Ishikawa (cell line): ENCODE measurements around the gene SERPINB6.

Experiments
- CEBPB ChIP-seq: IDR thresholded peaks from 2 replicates; pipeline ENCODE4 v1.6.1; 2012
- CREB1 ChIP-seq: IDR thresholded peaks from 2 replicates; pipeline ENCODE4 v1.6.1; 2012; ENCODE audit warnings: low read depth
- EGR1 ChIP-seq: IDR thresholded peaks from 2 replicates; pipeline ENCODE4 v1.6.1; 2012
- EP300 ChIP-seq: IDR thresholded peaks from 2 replicates; pipeline ENCODE4 v1.6.1; 2012; ENCODE audit warnings: borderline replicate concordance
- FOXM1 ChIP-seq: IDR thresholded peaks from 2 replicates; pipeline ENCODE4 v1.6.1; 2012; ENCODE audit warnings: low read depth, borderline replicate concordance
- MAX ChIP-seq: IDR thresholded peaks from 2 replicates; pipeline ENCODE4 v1.6.1; 2012
- NFIC ChIP-seq: IDR thresholded peaks from 2 replicates; pipeline ENCODE4 v1.6.1; 2012
- RAD21 ChIP-seq: IDR thresholded peaks from 2 replicates; pipeline ENCODE4 v1.6.1; 2012; ENCODE audit warnings: low read depth
- REST ChIP-seq: IDR thresholded peaks from 2 replicates; pipeline ENCODE4 v1.6.1; 2012; ENCODE audit warnings: low read depth, mild to moderate bottlenecking
- TAF1 ChIP-seq: IDR thresholded peaks from 2 replicates; pipeline ENCODE4 v1.6.1; 2012; ENCODE audit warnings: low read depth, mild to moderate bottlenecking
- TCF12 ChIP-seq: IDR thresholded peaks from 2 replicates; pipeline ENCODE4 v1.6.1; 2012; ENCODE audit warnings: low read depth
- TEAD4 ChIP-seq: IDR thresholded peaks from 2 replicates; pipeline ENCODE4 v1.6.1; 2012
- USF1 ChIP-seq: IDR thresholded peaks from 2 replicates; pipeline ENCODE4 v1.6.1; 2012
- YY1 ChIP-seq: IDR thresholded peaks from 2 replicates; pipeline ENCODE4 v1.6.1; 2012; ENCODE audit warnings: low read depth
- ZBTB7A ChIP-seq: IDR thresholded peaks from 2 replicates; pipeline ENCODE4 v1.6.1; 2012; ENCODE audit warnings: low read depth

The SERPINB6 gene

GRCh38 chr6:2971420-2972218, at the start of gene SERPINB6:
SERPINB6 (minus strand) TSS chr6:2971567; CDS start chr6:2959332, 12,235 bp downstream.
- TF ChIP-seq YY1 (no peak; the same call in 1 of the 2 replicates), ZBTB7A (no peak), REST (no peak), NFIC (peak; percentile 65; the same call in 1 of the 2 replicates), TEAD4 (no peak), EP300 (no peak), TAF1 (peak; percentile 47), MAX (peak; percentile 8), FOXM1 (no peak), TCF12 (no peak), USF1 (no peak), CEBPB (no peak), EGR1 (no peak), RAD21 (no peak)

- TF ChIP-seq CEBPB: no peak
- TF ChIP-seq EGR1: no peak
- TF ChIP-seq CREB1: no peak
- no peak for TF ChIP-seq MAX
- TF ChIP-seq ZBTB7A: no peak
These were observed 48.5 kb upstream of the SERPINB6 start for GRCh38 chr6:3019749-3020320.

GRCh38 chr6:3019065-3019464, 47.7 kb upstream of the SERPINB6 start:
- TF ChIP-seq CEBPB (no peak), TCF12 (no peak), ZBTB7A (no peak), CREB1 (no peak), EP300 (no peak), TEAD4 (no peak), TAF1 (no peak), MAX (no peak), USF1 (no peak), REST (no peak), EGR1 (no peak), NFIC (no peak), YY1 (no peak), RAD21 (no peak), FOXM1 (no peak)

- TF ChIP-seq YY1 (no peak), TAF1 (no peak), USF1 (no peak), EP300 (no peak), CEBPB (no peak), ZBTB7A (no peak), RAD21 (no peak), NFIC (no peak), REST (no peak), TEAD4 (no peak), TCF12 (no peak), CREB1 (no peak), MAX (no peak), FOXM1 (no peak), EGR1 (no peak)
These were observed 45.9 kb upstream of the SERPINB6 start for GRCh38 chr6:3017304-3017703.
